Cardiac muscle cell (in vitro differentiated cells and primary cell): ENCODE data around the gene FTMT. TPM values are rescaled to one million over a fixed set of nuclear protein-coding genes. Genes with fewer than 3 reads are reported as not detected.

ENCODE experiments used
- DNase-seq, 2 donors: peaks; one replicate each; pipeline versions ENCODE4 v3.0.0 to v3.0.0-alpha.2; 2010 to 2017; ENCODE audit warnings: low read depth in 1 of 2, low spot score in 1 of 2
- H3K27ac ChIP-seq: fragments of 200-600 bp; sonication (generic); 2 replicates; pipeline ENCODE4 v1.5.1; 2016
- H3K27me3 ChIP-seq: fragments of 200-600 bp; sonication (generic); 2 replicates; pipeline ENCODE4 v1.6.0; 2016; ENCODE audit warnings: control low read depth
- H3K36me3 ChIP-seq: fragments of 200-600 bp; sonication (generic); 2 replicates; pipeline ENCODE4 v1.5.1; 2016; ENCODE audit warnings: control low read depth
- H3K4me1 ChIP-seq: fragments of 200-600 bp; sonication (generic); 2 replicates; pipeline ENCODE4 v1.8.1; 2017; ENCODE audit warnings: low read depth, mild to moderate bottlenecking, mixed run types
- H3K4me3 ChIP-seq: fragments of 200-600 bp; sonication (generic); 2 replicates; pipeline ENCODE4 v1.5.1; 2016; ENCODE audit warnings: mild to moderate bottlenecking
- H3K9me3 ChIP-seq: fragments of 200-600 bp; sonication (generic); 2 replicates; pipeline ENCODE4 v1.5.1; 2017; ENCODE audit warnings: low read depth, mild to moderate bottlenecking, control low read depth
- polyA plus RNA-seq: library from polyadenylated mRNA; unstranded; fragments of >200 nt; fragmentation: Nextera tagmentation; extraction: Ambion mirVana; gene quantifications from 2 replicates; pipeline ENCODE4 v1.2.1, GENCODE V29; 2016
- total RNA-seq: library from RNA; depleted of rRNA; stranded (reverse); fragments of >200 nt; gene quantifications from 2 replicates; pipeline ENCODE4 v1.2.3, GENCODE V29; 2016
- TF ChIP-seq, protein P1 (sequence below): IDR thresholded peaks from 2 replicates; pipeline ENCODE4 v1.5.1; 2012; ENCODE audit warnings: low read depth, mild to moderate bottlenecking, low read length

The FTMT gene
- total and polyA plus RNA-seq, 2 experiments from 2014 or later, result not detected

DNA sequence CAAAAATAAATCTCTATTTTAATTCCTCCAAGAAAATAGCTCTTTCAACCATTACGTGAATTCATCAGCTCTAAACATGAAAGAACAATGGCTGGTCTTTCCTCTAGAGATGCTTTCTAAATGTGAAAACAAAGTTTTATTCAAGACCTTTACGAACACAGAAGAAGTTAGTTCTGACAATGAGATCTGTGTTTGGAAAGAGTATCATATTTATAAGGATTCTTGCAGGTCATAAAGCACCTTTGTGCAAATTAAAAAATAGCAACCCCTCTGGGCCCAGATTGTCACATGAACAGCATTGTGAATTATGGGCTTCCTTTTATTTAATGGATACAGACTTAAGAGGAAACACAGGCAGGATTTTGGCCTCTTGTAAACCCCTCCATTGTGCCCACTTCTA, 17.7 kb upstream of the FTMT start:
- Histone ChIP-seq H3K9me3 (no peaks in the 10 kb centered on the region), H3K36me3 (no peaks in the 10 kb centered on the region)
- TF ChIP-seq, protein P1, sequence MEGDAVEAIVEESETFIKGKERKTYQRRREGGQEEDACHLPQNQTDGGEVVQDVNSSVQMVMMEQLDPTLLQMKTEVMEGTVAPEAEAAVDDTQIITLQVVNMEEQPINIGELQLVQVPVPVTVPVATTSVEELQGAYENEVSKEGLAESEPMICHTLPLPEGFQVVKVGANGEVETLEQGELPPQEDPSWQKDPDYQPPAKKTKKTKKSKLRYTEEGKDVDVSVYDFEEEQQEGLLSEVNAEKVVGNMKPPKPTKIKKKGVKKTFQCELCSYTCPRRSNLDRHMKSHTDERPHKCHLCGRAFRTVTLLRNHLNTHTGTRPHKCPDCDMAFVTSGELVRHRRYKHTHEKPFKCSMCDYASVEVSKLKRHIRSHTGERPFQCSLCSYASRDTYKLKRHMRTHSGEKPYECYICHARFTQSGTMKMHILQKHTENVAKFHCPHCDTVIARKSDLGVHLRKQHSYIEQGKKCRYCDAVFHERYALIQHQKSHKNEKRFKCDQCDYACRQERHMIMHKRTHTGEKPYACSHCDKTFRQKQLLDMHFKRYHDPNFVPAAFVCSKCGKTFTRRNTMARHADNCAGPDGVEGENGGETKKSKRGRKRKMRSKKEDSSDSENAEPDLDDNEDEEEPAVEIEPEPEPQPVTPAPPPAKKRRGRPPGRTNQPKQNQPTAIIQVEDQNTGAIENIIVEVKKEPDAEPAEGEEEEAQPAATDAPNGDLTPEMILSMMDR, result no peak

DNA sequence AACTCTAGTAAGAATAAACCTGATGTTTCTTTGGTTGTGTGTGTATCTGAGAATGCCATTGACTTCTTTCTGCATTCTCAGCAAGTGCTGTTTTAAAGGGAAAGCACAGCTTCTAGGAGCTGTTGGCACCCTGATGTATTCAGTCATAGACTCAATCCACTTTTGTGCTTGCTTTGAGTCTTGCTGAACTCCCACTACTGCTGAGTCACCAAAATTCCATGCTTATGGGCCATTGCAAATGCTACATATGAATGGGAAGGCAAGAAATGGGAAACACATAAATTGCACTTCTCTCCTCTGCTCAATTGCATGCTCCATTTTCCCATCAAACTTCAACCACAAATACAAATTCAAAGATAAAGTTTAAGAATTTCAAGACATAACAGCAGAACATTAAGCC, 9.8 kb upstream of the FTMT start:
- Histone ChIP-seq H3K9me3 (no peaks in the 10 kb centered on the region), H3K36me3 (no peaks in the 10 kb centered on the region), H3K4me1 (no peaks in the 10 kb centered on the region), H3K27ac (no peak overlapping the region), H3K4me3 (no peak overlapping the region), H3K27me3 (no peaks in the 10 kb centered on the region)
- TF ChIP-seq, protein P1, result no peak
- no peak for DNase-seq

More for the DNA sequence above, 17.7 kb upstream of the FTMT start:
- DNase-seq, result no peak
- Histone ChIP-seq H3K27ac (no peak overlapping the region), H3K4me1 (peaks cover 3% of the 10 kb centered on the region), H3K4me3 (no peak overlapping the region), H3K27me3 (no peaks in the 10 kb centered on the region)

DNA sequence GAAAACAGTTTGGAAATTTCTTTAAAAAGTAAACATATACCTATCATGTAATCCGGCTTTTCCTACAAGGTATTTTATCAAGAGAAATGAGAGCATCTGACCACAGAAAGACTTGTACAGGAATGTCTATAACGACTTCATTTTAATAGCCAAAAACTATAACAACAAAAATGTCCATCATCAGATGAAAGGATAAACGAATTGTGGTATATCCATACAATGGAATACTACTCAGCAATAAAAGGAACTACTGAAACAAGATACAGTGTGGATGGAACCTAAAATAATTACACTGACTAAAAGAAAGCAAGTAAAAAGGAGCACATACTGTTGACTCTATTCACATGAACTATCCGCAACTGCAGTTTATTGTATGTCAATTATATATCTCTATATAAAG, 1.4 kb upstream of the FTMT start:
- no peak overlapping the region for H3K27ac ChIP-seq
- no peaks in the 10 kb centered on the region for H3K4me1 ChIP-seq
- no peaks in the 10 kb centered on the region for H3K9me3 ChIP-seq
- no peaks in the 10 kb centered on the region for H3K36me3 ChIP-seq
- TF ChIP-seq, protein P1, result no peak
- no peak overlapping the region for H3K4me3 ChIP-seq
- no peak for DNase-seq
- H3K27me3 ChIP-seq, result no peaks in the 10 kb centered on the region

DNA sequence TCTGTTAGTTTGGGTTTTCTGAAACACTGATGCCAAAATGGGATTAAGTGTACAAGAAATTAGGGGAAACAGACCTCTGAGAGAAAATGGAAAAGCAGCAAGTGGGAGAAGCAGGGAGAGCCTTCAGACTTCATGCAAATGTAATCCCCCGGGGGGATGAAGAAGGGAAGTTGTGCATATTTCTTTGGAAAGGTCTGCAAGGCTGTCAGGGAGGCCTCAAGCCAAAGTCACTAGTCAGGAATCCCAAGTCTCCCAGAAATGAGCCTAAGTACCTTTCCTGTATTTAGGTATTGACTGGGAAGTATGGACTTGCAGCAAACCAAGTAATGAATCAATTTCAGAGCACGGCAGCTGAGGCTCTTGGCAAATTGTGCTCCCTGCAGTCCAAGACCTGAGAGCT, 2.2 kb downstream of the FTMT start:
- no peaks in the 10 kb centered on the region for H3K4me1 ChIP-seq
- TF ChIP-seq, protein P1, result no peak
- no peak overlapping the region for H3K27ac ChIP-seq
- H3K9me3 ChIP-seq, result no peaks in the 10 kb centered on the region
- H3K27me3 ChIP-seq, result no peaks in the 10 kb centered on the region
- no peak for DNase-seq
- no peak overlapping the region for H3K4me3 ChIP-seq
- H3K36me3 ChIP-seq, result no peaks in the 10 kb centered on the region

DNA sequence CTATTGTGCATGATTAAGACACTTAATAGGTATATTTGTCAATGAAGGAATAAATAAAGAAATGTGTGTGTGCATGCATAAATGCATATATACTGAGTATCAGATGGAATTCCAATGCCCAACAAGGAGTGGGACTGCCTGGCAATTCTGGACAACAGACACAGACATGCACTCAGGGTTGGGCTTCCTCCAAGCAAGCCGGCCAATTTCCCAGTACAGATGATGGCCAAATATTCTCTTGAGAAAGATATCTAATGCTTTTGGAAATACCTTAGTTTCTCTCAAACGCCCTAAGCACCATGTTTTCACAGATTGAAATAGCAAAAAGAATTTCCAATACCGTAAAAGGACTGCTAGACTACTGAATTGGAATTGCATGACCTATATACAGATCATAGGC, 11.1 kb downstream of the FTMT start:
- TF ChIP-seq, protein P1, result no peak
- Histone ChIP-seq H3K4me1 (no peaks in the 10 kb centered on the region), H3K36me3 (no peaks in the 10 kb centered on the region), H3K4me3 (no peak overlapping the region), H3K9me3 (no peaks in the 10 kb centered on the region), H3K27ac (no peak overlapping the region), H3K27me3 (no peaks in the 10 kb centered on the region)
- no peak for DNase-seq

DNA sequence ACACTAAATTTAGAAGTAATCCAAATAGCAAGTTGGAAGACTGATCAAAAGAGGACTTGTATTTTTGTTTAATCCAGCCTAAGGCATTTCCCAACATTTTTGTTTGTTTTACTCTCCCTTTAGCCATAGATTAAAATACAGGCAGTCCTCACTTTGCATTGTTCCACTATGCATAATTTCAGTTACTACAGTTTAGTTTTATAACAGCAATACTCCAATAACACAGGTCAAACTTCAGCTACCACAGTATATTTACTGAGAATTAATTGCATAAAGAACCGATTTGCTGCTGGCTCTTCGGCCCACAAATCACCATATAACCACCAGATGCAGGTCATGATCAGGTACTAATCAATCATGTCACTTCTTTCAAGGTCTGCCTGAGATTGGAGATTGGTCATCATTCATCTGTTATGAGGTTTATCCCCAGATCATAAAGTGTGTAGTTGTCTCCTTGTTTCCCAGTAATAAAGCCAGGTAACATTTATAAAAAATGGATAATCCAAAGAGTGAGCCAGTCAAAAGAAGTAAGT, 12.1 kb downstream of the FTMT start:
- no peak overlapping the region for H3K27ac ChIP-seq
- DNase-seq, result no peak
- no peaks in the 10 kb centered on the region for H3K27me3 ChIP-seq
- H3K4me3 ChIP-seq, result no peak overlapping the region
- no peaks in the 10 kb centered on the region for H3K36me3 ChIP-seq
- no peaks in the 10 kb centered on the region for H3K4me1 ChIP-seq
- H3K9me3 ChIP-seq, result no peaks in the 10 kb centered on the region
- TF ChIP-seq, protein P1, result no peak
